CD4-positive, alpha-beta T cell treated with Interleukin-15 for 4 hours (primary cell): Measurements from ENCODE around the gene RAB3IL1.

Source experiments
- DNase-seq: peaks from one replicate; pipeline ENCODE4 v3.0.0-alpha.2; 2020; ENCODE audit warnings: low spot score

Gene RAB3IL1

DNA sequence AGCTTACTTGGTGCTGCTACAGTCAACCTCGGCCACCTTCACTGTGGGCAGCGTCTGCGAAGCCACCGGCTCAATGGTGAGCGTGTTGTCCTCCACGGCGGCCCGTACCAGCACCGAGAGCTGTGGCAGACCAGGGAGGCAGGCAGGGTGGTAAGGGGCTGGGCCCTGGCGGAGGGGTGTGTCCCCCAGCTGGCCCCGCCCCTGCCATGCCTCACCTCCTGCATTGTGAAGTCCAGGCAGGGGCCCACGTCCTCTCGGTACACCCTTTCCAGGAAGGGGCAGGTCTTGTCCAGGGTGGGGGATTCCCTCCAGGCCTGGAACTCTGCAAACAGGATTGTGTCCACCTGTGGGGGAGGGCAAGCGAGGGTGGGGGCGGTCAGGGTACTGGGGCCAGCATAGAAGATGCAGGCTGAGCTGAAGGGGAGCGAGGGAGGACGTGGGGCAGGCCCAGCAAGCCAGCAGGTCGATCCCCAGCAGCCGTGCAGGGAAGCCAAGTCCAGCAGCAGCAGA, 12.8 kb downstream of the RAB3IL1 start:
- no peak for DNase-seq

DNA sequence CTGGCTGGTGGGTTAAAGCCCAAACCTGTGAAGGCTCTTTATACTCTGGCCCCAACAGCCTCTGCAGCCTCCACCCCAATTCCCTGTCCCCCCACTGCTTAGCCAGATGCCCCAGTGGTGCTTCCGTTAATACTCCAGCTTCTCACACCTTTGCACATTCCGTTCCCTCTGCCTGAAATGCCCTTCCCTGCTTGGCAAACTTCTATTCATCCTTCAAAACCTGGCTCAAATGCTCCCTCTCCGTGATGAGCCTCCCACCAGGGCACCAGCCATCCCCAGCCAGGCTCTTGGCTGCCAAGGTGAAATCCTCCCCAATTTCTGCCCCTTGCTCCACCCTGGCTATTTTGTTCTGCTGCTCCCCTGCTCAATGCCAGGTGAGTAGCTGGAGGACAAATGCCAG, 13.5 kb downstream of the RAB3IL1 start:
- DNase-seq = no peak

DNA sequence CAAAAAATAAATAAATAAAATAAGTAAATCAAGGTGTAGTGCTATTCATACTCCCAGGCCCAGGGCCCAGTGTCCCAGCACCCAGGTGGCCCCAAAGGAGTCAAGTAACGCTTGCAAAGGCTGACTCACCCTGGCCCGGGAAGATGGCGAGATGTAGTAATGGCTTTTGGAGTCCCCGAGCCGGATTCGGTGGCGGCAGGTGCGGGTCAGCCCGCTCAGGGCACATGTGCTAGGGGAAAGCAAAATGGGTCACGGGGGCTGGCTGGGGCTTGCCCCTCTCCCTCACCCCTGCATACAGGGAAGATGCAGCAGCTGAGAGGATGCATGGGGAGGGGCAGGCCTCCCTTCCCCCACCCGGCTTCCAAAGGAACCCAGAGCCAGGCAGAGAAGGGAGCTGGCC, 15.1 kb downstream of the RAB3IL1 start:
- no peak for DNase-seq

DNA sequence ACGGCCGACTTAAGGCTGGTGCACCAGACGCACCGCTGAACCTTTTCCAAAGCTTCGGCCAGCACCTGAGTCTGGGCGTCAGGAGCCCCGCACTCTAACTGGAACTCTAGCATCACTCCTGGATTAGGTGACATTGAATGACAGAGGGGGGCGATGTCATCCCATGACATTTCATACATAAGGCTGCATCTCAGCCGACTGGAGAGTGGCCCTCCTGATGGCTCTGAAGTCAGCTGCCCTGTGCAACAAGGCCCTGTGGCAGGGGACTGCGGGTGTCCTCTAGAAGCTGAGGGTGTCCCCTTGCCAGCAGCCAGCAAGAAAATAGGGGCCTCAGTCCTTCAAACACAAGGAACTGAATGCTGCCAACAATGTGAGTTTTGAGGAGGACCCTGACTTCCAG, 16.0 kb downstream of the RAB3IL1 start:
- no peak for DNase-seq

DNA sequence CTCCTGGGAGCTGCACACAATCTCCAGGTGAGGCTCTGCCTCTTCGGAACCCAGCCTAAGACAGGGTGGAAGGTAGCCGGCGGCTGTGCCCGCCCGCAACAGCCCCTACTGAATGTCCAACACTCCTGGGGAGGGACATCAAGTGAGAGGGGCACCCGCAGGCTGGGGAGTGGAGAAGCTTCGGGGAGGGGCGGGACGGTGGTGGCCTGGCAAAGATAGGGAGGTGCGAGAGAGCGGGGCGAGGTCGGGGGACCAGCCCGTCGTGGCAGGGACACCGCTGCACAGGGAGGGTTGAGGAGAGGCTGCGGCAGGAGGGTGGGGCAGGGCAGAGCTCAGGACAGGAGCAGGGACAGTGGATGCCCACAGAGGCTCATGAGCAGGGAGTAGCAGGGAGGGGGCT, 17.1 kb downstream of the RAB3IL1 start:
- no peak for DNase-seq

DNA sequence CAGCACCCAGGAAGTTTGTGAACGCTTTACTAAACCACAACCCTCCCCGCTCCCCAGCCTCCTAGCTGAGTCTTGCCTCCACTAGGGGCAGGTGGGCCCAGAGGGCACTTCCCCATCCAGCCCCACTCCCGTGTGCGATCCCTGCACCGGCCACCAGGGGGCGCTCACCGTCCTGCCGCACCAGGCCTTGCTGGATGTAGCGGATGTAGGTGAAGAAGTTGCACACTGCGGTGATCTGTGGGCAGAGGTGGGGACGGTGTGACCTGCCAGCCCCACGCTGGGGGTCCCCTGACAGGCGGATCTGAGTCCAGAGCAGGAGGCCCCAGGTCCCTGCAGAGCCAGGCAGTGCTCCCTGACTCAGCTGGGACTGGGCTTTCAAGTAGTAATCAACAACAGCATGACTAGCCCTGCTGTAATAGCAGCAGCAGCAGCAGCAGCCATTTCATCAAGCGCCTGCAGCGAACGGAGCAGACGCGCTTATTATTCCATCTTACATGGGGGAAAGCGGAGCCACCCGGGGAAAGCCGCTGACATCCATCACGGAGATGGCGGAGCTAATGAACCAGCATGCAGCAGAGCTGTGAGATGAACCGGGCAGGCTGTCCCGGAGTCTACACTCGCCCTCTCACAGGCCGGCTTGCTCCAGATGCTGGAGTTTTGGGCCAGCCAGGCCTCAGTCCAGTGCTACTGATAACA, 18.1 kb downstream of the RAB3IL1 start:
- DNase-seq = peak; percentile 92

DNA sequence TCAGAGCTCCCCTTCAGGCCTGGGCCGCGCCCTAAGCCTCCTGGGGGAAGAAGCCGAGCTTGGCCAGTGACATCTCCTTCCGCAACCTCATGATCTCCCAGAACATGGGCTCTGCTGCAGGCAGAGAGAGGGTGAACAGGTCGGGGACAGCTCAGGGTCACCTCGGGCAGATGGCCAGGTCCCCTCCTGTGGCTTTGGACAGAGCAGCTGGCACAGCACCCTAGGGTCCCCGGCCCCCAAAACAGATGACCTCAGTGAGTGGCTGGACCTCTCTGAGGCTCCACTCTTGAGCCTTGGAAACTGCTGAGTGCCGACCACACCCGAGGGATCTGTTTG, 19.2 kb downstream of the RAB3IL1 start:
- no peak for DNase-seq

DNA sequence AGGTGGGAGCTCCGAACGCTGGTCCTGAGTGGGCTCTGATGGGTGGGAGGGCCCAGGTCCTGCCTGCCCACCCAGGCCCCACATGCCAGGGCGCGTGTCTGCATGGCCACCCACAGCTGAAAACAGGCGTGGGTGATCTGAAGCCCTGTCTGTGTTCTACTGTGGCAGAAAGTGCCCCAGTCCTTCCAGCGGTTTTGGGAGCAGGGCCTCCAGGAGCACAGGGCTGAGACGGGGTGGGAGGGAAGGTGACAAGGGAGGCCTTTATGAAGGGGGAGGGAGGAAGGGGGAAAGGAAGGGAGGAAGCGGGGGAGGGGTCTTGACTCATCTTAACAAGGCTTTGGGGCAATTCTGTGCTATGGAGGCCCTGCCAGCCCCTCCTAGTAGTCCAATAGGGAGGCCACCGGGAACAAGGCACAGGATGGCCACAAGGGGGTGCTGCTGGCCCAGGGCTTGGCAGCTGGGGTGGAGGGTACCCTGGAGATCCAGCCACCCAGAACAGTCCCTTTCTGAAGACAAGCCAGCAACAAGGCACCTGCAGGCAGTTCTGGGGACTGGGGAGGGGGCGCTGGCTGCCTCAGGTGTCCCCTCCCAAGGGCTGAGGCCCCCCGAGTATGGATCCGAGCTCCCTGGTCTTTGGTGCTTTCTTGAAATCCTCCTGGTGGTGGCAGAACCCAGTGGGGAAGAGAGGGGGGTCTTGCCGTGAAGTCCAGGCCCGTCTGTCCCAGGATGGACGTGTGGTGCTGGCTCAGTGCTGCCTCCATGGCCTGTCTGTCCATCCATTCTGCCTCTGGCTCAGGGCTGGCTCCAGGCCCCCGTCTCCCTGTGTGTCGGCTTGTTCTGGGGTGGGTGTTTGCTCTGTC, 19.7 kb downstream of the RAB3IL1 start:
- peak; percentile 72 for DNase-seq

DNA sequence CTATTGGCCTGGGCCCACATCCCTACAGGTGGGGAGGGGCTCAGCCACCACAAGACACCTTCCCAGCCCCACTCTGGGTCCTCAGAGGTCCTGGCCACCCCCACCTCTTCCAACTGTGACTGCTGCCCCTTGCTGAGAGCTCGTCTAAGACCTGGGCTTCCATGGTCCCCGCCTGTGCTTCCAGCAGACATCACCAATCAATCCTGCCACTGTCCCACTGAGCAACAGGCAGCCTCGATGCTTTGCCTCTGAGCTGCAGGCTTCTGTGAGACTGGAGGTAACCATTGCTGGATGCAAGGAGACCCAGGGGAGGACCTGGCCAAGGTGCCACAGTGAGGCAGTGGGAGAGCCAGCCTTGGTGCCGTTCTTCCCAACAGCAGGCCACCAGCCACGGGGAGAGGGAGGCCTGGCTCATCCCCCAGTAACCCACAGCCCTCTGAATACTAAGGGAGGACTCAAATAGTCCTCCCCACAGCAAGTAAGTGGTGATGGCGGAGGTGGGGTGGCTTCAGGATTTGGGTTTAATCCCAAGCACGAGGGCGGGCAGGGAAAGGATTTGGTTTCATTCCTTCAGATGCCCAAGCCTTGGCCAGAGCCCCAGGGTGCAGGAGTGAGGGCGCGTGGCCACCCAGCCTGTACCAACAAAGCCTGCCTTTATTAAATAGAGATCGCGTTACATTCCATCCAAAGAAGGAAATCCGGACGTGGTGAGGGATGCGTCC, 20.5 kb downstream of the RAB3IL1 start:
- no peak for DNase-seq

DNA sequence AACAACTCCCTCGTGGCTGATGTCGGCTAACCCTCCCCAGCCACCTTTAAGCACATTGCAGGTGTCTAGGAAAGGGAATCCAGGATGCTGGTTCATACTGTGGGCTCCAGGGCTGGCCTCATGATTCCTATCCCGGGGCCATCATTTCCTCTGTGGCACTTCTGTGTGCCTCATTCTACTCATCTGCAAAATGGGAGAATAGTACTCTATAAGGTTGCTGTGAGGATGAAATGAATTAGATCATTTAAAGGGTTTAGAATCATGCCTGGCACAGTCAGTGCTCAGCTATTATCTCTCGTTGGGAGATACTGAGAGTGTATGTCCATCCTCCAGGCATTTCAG, 21.7 kb downstream of the RAB3IL1 start:
- DNase-seq = no peak

DNA sequence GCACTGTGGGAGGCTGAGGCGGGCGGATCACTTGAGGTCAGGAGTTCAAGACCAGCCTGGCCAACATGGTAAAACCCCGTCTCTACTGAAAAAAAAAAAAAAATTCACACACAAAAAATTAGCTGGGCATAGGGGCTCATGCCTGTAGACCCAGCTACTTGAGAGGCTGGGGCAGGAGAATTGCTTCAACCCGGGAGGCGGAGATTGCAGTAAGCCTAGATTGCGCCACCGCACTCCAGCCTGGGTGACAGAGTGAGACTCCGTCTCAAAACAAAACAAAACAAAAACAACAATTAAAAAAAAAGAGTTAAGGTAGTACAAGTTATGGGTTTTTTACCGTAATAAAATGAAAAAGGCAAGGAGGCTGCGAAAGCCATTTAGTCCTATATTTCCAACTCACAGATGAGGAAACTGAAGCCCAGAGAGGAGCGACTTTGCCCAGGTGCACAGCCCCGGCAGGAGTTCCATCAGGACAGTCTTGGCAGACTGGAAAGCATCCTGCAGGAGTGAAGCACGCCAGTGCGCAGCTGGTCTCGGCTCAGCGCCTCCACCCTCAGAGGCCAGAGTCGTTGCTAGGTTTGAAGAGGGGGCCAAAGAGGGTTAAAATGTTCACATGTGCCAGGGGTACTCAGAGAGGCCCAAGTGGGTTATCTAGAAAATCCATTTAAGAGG, 22.2 kb downstream of the RAB3IL1 start:
- no peak for DNase-seq

DNA sequence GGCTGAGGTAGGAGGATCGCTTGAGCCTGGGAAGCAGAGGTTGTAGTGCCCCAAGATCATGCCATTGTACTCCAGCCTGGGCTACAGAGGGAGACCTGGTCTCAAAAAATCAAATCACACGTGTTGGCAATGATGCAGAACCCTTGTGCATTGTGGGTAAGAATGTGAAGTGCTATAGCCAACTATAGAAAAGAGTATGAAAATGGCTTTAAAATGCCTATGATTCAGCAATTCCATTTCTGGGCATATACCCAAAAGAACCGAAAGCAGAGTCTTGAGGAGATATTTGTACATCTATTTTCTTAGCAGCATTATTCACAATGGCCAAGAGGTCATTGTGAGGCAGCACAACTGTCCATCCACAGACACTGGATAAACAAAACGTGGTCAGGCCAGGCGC, 23.4 kb downstream of the RAB3IL1 start:
- DNase-seq = no peak

DNA sequence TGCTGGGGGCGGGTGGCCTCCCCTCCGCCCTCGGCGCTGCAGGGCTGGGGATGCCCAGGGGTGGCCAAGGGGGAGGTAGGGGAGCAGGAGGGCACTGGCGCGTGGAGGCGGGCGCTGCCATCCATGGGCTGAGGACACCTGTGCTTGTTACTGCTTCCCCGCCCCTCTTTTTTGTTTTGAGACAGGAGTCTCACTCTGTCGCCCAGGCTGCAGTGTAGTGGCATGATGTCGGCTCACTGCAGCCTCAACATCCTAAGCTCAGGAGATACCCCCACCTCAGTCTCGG, 25.3 kb downstream of the RAB3IL1 start:
- no peak for DNase-seq

DNA sequence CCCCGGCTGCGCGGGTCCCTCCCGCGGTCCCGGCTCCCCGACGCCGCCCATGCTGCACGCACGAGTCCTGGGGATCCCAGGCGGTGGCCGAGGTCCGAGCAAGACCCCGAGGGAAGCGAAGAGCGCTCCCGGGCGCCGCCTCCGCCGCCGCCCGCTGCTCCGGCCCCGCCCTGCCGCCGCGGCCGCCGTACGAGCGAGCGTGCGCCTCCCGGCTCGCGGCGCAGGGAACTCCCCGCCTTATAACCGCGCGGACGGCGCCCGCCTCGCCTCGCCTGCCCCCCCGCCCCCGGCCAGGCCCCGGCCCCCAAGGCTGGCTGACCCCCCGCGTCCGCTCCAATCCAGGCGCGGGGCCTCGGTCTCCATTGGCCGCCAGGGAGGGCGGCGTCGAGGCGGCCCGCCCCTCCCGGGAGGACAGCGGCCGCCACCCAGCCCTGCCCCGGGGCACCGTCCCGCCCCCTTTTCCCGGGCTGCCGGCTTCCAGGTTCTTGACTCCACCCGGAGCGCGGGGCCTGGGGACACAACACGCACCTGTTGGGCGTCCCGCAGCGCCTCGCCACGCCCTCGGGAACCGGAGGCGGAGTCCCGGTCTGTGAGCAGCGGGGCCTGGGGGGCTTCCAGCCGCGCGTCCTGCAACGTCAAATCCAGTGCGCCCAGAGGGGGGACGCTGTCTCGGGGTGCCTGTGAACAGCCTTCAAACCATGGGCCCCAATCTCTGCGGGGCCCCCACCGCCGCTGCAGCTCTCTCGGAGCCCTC, 25.9 kb downstream of the RAB3IL1 start, which contains the start of gene FADS3:
TSS of gene FADS3 (minus strand) at position 215 of the 754 bp plus-strand sequence. CDS start at position 51, 164 bp downstream.
- peak; percentile 53 for DNase-seq

DNA sequence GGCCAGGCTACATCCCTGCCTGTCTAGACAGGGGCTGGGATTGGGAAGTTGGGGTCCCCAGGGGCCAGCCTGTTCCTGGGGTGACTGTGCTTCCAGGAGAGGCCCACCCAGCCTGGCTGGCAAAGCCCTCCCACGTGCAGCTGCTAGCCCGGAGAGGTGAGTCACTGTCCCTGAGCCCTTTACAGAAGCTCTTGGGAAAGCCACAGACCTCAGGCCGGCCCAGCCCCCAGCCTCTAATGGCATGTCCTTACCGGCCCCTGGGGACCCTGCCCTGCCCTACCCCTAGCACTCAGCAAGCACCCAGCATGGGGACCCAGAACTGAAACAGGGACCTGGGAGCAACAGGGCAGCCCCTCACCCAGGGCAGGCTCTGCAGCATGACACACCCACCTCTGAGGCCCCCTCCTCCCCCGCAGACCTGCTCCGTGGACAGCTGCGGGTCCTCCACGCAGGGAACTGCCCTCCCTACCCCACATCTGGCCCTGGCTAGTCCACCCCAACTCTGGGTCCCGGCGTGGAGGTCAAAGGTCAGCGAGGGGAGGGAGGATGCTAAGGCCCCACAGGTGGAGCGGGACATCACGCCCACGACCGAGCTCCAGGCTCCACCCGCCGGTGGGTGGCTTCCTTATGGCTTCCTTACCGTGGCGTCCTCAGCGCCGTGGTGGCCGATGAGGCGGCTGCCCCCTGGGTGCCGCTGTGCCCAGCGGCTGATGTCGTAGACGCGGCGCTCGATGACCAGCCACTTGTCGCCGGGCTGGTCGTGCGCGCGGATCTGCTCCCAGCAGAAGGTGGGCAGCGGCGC, 26.6 kb downstream of the RAB3IL1 start:
- no peak for DNase-seq

DNA sequence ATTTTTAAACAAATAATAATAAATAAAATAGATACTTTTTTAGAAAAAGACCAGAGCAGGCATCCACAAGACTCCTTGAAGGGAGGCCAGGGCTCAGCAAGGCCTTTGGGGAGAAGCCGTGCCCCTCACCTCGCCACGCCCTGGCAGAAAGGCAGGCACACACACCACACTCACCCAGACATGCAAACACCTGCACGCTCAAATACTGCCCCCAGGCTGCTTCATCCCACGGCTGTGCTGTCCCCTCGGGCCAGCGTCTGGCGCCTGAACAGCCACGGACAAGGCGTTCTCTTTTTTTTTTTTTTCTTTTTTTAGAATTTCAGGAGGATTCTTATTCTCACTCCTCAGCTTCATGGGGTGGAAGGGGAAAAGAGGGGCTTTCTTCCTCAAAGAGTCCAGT, 27.5 kb downstream of the RAB3IL1 start:
- DNase-seq = no peak

DNA sequence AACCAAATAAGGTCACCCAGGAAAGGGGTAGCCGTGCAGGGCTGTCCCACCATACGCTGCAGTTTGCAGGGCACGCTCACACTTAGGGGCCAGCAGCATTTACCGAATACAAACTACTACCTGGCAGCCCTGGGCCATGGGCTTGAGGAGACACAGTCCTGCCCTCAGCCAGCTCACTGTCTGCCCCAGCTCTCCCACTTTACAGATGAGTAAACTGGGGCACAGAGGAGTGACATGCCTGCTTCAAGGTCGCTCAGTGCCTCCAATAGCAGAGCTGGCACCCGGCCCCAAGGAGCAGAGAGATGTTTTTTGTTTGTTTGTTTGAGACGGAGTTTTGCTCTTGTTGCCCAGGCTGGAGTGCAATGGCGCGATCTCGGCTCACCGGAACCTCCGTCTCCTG, 28.8 kb downstream of the RAB3IL1 start:
- DNase-seq = no peak

DNA sequence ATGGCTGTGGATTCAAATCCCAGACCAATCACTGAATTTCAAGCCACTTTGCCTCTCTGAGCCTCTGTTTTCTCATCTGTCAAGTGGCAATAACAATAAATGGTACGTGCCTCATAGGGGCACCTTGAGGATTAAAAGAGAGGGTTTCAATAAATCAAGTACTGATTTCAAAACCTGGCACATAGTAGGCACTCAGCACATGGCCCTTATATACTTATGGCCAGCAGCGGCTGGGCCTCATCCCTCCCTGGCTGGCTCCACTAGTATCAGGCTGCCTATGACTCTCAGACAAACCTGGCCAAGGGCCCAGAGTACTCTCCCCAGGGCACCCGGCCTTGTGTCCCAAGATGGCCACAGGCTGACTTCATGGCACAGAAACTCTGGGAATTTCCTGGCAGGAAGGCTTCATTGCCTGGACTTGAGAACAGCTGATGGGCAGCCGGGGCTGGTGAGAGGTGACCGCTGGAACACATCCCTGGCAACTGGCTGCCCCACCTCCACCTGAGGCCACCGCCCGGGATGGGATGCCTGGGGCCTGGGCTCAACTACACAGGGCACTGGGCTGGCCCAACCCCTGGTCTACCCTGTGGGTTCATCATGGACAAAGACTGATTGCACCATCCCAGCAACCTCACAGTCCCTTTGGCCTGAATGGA, 29.4 kb downstream of the RAB3IL1 start:
- DNase-seq = no peak

DNA sequence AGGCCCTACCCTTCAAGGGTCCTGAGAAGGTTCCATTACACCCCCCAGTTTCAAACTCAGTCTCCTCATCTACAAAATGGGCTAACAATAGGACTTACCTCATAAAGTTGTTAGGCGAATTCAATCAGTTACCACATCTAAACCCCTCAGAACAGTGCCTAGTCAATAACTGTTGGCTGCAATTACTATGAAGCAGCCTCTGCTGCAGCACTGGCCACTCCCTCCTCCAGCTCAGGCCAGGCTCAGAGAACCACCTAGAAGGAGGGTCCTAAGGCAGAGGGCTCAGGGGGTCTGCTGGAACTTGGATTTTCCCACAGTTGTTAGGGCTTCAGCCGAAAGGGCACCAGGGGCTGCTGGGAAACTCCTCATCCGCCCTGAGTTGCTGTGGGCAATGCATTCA, 30.7 kb downstream of the RAB3IL1 start:
- no peak for DNase-seq

DNA sequence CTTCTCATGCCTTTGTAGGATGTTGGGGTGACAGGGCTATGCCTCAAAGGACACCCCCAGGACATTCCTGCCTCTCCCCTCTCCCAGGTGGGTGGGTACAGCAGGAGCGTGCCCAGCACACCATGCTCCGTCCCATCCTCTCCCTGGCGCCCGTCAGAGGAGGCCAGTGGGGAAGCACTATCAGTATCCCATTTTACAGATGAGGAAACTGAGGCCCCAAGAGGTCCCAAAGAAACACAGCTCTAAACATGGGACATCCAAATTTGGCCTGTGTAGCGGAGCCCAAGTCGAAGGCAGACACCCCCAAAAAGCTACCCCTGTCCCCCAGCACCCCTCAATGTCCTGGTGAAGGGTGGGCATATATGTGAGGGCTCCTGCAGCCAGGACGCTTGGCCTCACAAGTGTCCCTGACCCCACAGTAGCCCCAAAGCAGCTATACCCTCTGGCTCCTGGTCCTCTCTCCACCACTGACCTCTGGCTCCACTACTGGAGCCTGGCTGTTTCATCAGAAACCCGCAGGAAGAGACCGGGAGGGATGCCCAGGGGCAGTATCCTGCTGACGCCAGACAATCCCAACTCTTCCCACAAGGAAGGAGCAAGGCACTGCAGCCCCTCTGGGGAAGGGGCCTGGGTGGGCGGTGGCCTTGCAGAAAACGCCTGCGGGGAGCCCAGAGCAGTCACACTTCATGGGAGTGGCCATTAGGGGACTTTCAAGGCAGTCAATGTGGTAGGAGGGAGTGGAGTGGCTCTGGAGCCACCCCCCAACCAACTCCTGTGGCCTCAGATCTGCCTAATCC, 31.4 kb downstream of the RAB3IL1 start:
- DNase-seq = no peak
